Gastroesophageal sphincter (tissue), 3 donors: ENCODE measurements around the gene CYSLTR2.

Experiments
- CTCF ChIP-seq, 4 experiments: fragments of 200-600 bp in 2 of 4; fragments of 450-650 bp in 2 of 4; sonication (generic) in 1 of 4; IDR thresholded peaks; one replicate each; pipeline ENCODE4 v1.5.1; 2017 to 2019; ENCODE audit warnings: antibody characterized with exemption in 4 of 4, mild to moderate bottlenecking in 2 of 4, moderate library complexity in 2 of 4
- POLR2A ChIP-seq, 2 donors: fragments of 450-650 bp; IDR thresholded peaks; one replicate each; pipeline ENCODE4 v1.6.1; 2017; ENCODE audit warnings: antibody characterized with exemption in 2 of 2, mild to moderate bottlenecking in 2 of 2, moderate library complexity in 1 of 2
- POLR2AphosphoS5 ChIP-seq: sonication (generic); formaldehyde crosslinking; IDR thresholded peaks from one replicate; pipeline ENCODE4 v1.6.1; 2017; ENCODE audit warnings: antibody characterized with exemption

GRCh38 chr13:48746821-48747220, 93.1 kb downstream of the CYSLTR2 start:
- TF ChIP-seq POLR2A (IDR thresholded peaks at IDR 0.05): no peak
- no peak for TF ChIP-seq CTCF (IDR thresholded peaks at IDR 0.05)
- TF ChIP-seq POLR2AphosphoS5: no peak
